Uterus (tissue), 2 donors: ENCODE results near the gene FANCB.

Source experiments
- POLR2A ChIP-seq, 2 donors: fragments of 450-650 bp; IDR thresholded peaks; one replicate each; pipeline ENCODE4 v1.6.1; 2016; ENCODE audit warnings: antibody characterized with exemption in 2 of 2, mild to moderate bottlenecking in 1 of 2, moderate library complexity in 1 of 2
- TF ChIP-seq, protein P1 (sequence below), 4 experiments: fragments of 200-600 bp in 2 of 4; fragments of 450-650 bp in 2 of 4; sonication (generic) in 2 of 4; IDR thresholded peaks; one replicate each; pipeline ENCODE4 v1.5.1; 2016 to 2019; ENCODE audit warnings: antibody characterized with exemption in 4 of 4, mild to moderate bottlenecking in 2 of 4, moderate library complexity in 1 of 4

DNA sequence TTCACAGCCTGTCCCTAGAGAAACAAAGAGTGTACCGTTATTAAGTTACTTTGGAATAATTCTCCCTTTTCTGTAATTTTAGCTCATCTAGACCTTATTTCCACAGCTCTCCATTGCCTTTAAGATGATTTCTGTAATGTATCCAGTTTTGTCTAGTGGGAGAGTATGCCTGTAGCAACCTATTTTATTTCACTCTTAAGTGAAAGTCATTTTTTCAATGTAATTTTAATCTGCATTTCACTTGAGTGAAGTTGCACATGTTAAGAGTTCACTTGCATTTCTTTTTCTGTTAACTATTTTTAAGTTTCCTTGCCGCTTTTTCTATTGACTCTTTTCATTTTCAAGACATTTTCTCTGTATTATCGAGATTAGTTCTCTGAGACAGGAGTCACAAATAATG is 46.5 kb downstream of the FANCB start:
- TF ChIP-seq POLR2A (IDR thresholded peaks at IDR 0.05): no peak
- TF ChIP-seq, protein P1, sequence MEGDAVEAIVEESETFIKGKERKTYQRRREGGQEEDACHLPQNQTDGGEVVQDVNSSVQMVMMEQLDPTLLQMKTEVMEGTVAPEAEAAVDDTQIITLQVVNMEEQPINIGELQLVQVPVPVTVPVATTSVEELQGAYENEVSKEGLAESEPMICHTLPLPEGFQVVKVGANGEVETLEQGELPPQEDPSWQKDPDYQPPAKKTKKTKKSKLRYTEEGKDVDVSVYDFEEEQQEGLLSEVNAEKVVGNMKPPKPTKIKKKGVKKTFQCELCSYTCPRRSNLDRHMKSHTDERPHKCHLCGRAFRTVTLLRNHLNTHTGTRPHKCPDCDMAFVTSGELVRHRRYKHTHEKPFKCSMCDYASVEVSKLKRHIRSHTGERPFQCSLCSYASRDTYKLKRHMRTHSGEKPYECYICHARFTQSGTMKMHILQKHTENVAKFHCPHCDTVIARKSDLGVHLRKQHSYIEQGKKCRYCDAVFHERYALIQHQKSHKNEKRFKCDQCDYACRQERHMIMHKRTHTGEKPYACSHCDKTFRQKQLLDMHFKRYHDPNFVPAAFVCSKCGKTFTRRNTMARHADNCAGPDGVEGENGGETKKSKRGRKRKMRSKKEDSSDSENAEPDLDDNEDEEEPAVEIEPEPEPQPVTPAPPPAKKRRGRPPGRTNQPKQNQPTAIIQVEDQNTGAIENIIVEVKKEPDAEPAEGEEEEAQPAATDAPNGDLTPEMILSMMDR (IDR thresholded peaks at IDR 0.05): no peak
